OCI-LY1 (cell line): ENCODE measurements around the gene NUBP2.

Source experiments
- H2AFZ ChIP-seq: fragments of 200-600 bp; sonication (generic), shearing (Covaris generic); 2 replicates; pipeline ENCODE4 v1.6.0; 2014; ENCODE audit warnings: antibody characterized with exemption, mild to moderate bottlenecking, low read length
- H3F3A ChIP-seq: fragments of 200-600 bp; sonication (generic), shearing (Covaris generic); 2 replicates; pipeline ENCODE4 v1.6.0; 2014; ENCODE audit warnings: mild to moderate bottlenecking, antibody characterized with exemption, low read length, moderate library complexity; ENCODE audit not compliant: insufficient read depth
- H3K27ac ChIP-seq: fragments of 200-600 bp; sonication (generic); 2 replicates; pipeline ENCODE4 v1.5.1; 2014; ENCODE audit warnings: low read length, mixed run types, mild to moderate bottlenecking, low read depth; ENCODE audit not compliant: poor library complexity, severe bottlenecking
- H3K27me3 ChIP-seq: fragments of 200-600 bp; sonication (generic); 2 replicates; pipeline ENCODE4 v1.6.0; 2014; ENCODE audit warnings: antibody characterized with exemption, mild to moderate bottlenecking, low read length, moderate library complexity; ENCODE audit not compliant: insufficient read depth
- H3K36me3 ChIP-seq: fragments of 200-600 bp; sonication (generic); 2 replicates; pipeline ENCODE4 v1.6.1; 2014; ENCODE audit warnings: mild to moderate bottlenecking, antibody characterized with exemption, low read length, moderate library complexity, mixed read lengths; ENCODE audit not compliant: insufficient read depth
- H3K4me1 ChIP-seq: fragments of 200-600 bp; sonication (generic); 2 replicates; pipeline ENCODE4 v1.5.1; 2014; ENCODE audit warnings: mild to moderate bottlenecking, low read length, moderate library complexity; ENCODE audit not compliant: insufficient read depth, severe bottlenecking
- H3K4me2 ChIP-seq: fragments of 200-600 bp; sonication (generic), shearing (Covaris generic); 2 replicates; pipeline ENCODE4 v1.6.1; 2014; ENCODE audit warnings: low read length
- H3K4me3 ChIP-seq: fragments of 200-600 bp; sonication (generic); 2 replicates; pipeline ENCODE4 v1.5.1; 2014; ENCODE audit warnings: low read length, low read depth, mild to moderate bottlenecking, mixed read lengths; ENCODE audit not compliant: poor library complexity, severe bottlenecking
- H3K79me2 ChIP-seq: fragments of 200-600 bp; shearing (Covaris generic); 2 replicates; pipeline ENCODE4 v1.6.1; 2016; ENCODE audit warnings: mixed run types, low read length, mixed read lengths; ENCODE audit not compliant: insufficient read depth
- H3K9ac ChIP-seq: fragments of 200-600 bp; sonication (generic), shearing (Covaris generic); 2 replicates; pipeline ENCODE4 v1.6.1; 2014; ENCODE audit warnings: mild to moderate bottlenecking, low read length, mixed read lengths
- H3K9me2 ChIP-seq: fragments of 200-600 bp; sonication (generic), shearing (Covaris generic); 2 replicates; pipeline ENCODE4 v1.6.1; 2014; ENCODE audit warnings: low read depth, mild to moderate bottlenecking, low read length, mixed read lengths
- H3K9me3 ChIP-seq: fragments of 200-600 bp; shearing (Covaris generic); 2 replicates; pipeline ENCODE4 v1.6.1; 2014; ENCODE audit warnings: low read length, mixed read lengths
- H4K20me1 ChIP-seq: fragments of 200-600 bp; sonication (generic), shearing (Covaris generic); 2 replicates; pipeline ENCODE4 v1.6.0; 2016; ENCODE audit warnings: mild to moderate bottlenecking, low read length; ENCODE audit not compliant: insufficient read depth
- EZH2 ChIP-seq: fragments of 200-600 bp; sonication (generic), shearing (Covaris generic); IDR thresholded peaks from 2 replicates; pipeline ENCODE4 v1.8.0; 2017; ENCODE audit warnings: borderline replicate concordance, mixed run types, mild to moderate bottlenecking, antibody characterized with exemption, low read length, moderate library complexity, mixed read lengths
- TF ChIP-seq, protein P1 (sequence below): fragments of 200-600 bp; sonication (generic), shearing (Covaris generic); IDR thresholded peaks from 2 replicates; pipeline ENCODE4 v1.5.1; 2017; ENCODE audit warnings: mild to moderate bottlenecking, antibody characterized with exemption, low read length, moderate library complexity, mixed read lengths

Gene NUBP2

DNA sequence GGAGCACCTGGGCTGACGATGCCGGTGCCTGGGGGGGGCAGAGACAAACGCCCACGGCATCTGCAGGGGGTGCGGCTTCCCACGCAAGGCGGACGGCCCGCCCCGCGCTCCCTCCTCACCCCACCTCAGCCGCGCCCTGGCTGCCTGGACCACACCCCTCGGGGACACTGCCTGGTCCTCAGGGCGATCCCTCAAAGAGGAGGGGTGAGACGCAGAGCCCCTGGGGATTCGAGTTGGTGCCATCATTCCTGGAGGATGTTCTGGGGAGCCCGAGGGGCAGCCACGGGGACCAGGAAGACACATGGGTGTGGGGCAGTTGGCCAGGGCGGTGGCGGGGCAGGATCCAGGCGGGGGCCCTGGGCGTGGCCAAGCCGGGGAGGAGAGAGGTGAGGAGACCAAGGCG, 6.9 kb downstream of the NUBP2 start:
- Histone ChIP-seq H4K20me1 (no peaks in the 10 kb centered on the region), H3K4me2 (no peak overlapping the region), H3F3A (no peaks in the 10 kb centered on the region), H3K4me3 (no peak overlapping the region), H2AFZ (no peak overlapping the region), H3K9ac (no peak overlapping the region), H3K79me2 (no peaks in the 10 kb centered on the region; the same call in 1 of the 2 replicates), H3K27ac (no peak overlapping the region), H3K4me1 (no peaks in the 10 kb centered on the region), H3K9me3 (no peaks in the 10 kb centered on the region), H3K27me3 (no peaks in the 10 kb centered on the region), H3K9me2 (no peaks in the 10 kb centered on the region), H3K36me3 (peaks cover 42% of the 10 kb centered on the region)
- TF ChIP-seq, protein P1, sequence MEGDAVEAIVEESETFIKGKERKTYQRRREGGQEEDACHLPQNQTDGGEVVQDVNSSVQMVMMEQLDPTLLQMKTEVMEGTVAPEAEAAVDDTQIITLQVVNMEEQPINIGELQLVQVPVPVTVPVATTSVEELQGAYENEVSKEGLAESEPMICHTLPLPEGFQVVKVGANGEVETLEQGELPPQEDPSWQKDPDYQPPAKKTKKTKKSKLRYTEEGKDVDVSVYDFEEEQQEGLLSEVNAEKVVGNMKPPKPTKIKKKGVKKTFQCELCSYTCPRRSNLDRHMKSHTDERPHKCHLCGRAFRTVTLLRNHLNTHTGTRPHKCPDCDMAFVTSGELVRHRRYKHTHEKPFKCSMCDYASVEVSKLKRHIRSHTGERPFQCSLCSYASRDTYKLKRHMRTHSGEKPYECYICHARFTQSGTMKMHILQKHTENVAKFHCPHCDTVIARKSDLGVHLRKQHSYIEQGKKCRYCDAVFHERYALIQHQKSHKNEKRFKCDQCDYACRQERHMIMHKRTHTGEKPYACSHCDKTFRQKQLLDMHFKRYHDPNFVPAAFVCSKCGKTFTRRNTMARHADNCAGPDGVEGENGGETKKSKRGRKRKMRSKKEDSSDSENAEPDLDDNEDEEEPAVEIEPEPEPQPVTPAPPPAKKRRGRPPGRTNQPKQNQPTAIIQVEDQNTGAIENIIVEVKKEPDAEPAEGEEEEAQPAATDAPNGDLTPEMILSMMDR = no peak
- no peak for TF ChIP-seq EZH2

DNA sequence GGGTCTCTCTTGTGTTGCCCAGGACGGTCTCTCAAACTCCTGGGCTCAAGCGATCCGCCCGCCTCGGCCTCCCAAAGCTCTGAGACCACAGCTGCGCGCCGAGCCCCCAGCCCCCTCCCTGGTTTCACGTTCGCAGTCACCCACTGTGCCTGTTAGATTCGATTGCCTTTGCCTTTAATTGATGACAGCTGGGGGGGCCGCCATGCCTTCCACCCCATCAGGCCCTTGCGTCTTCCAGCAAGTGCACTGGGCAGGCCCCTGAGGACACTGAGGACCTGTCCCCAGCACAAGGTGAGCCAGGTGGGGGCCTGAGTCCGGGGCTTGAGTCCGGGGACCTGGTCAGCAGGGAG, 7.5 kb downstream of the NUBP2 start:
- Histone ChIP-seq H4K20me1 (no peaks in the 10 kb centered on the region), H3K9ac (no peak overlapping the region), H3K27ac (no peak overlapping the region), H3K4me2 (no peak overlapping the region), H3K4me1 (no peaks in the 10 kb centered on the region), H3K4me3 (no peak overlapping the region), H3K9me3 (no peaks in the 10 kb centered on the region), H2AFZ (no peak overlapping the region), H3K27me3 (no peaks in the 10 kb centered on the region), H3F3A (no peaks in the 10 kb centered on the region), H3K79me2 (no peaks in the 10 kb centered on the region; the same call in 1 of the 2 replicates), H3K36me3 (peaks cover 37% of the 10 kb centered on the region), H3K9me2 (no peaks in the 10 kb centered on the region)
- no peak for TF ChIP-seq EZH2
- TF ChIP-seq, protein P1 = no peak

DNA sequence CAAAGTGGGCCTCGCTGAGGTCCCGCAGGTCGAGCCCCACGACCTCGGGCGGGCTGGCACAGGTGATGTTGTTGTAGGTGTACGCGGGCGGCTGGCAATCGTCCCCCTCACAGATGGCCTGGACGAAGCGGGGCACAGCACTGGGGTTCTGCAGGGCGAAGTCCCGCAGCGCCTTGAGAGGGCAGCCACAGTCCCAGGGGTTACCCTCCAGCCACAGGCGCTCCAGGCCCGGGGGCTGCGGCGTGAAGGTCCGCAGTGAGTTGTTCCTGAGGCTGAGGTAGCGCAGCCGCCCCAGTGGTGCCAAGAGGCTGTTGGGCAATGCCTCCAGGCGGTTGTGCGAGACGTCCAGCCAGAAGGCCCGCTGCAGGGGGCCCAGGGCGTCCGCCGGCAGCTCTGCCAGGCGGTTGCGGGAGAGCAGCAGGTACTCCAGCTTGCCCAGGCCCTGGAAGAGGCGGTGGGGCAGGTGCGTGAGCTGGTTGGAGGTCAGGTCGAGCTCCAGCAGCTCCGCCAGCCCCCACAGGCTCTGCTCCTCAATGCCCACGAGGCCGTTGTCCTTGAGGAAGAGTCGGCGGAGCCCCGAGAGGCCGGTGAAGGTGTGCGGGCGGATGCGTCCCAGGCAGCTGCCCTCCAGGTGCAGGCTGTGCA, 8.0 kb downstream of the NUBP2 start:
- Histone ChIP-seq H3F3A (no peaks in the 10 kb centered on the region), H3K4me1 (no peaks in the 10 kb centered on the region), H3K4me3 (no peak overlapping the region), H3K36me3 (peaks cover 33% of the 10 kb centered on the region), H3K27me3 (no peaks in the 10 kb centered on the region), H3K4me2 (no peak overlapping the region), H3K9ac (no peak overlapping the region), H3K9me2 (no peaks in the 10 kb centered on the region), H3K9me3 (no peaks in the 10 kb centered on the region), H3K79me2 (no peaks in the 10 kb centered on the region), H2AFZ (no peak overlapping the region), H3K27ac (no peak overlapping the region), H4K20me1 (no peaks in the 10 kb centered on the region)
- TF ChIP-seq EZH2 = no peak
- TF ChIP-seq, protein P1 = no peak
